HepG2 (cell line): ENCODE data around the gene CCL17. TPM values are rescaled to one million over a fixed set of nuclear protein-coding genes. Genes with fewer than 3 reads are reported as not detected.

Experiments used
- CENPT ChIP-seq: sonication (generic); formaldehyde crosslinking; IDR thresholded peaks from 2 replicates; pipeline ENCODE4 v1.8.0; 2022; ENCODE audit warnings: low read depth, mild to moderate bottlenecking, moderate library complexity, missing genetic modification reagents
- TBL1XR1 ChIP-seq: fragments of 150-350 bp; IDR thresholded peaks from 2 replicates; pipeline ENCODE4 v1.6.1; 2014; ENCODE audit warnings: borderline replicate concordance, low read length; ENCODE audit not compliant: partially characterized antibody
- ZNF24 ChIP-seq: fragments of 450-650 bp; IDR thresholded peaks from 2 replicates; pipeline ENCODE4 v1.6.1; 2017; ENCODE audit warnings: antibody characterized with exemption, mild to moderate bottlenecking
- ZNF329 ChIP-seq: sonication (generic); formaldehyde crosslinking; IDR thresholded peaks from 2 replicates; pipeline ENCODE4 v1.9.0; 2021; ENCODE audit warnings: low read depth, mild to moderate bottlenecking, missing genetic modification reagents
- ZNF678 ChIP-seq: sonication (generic); formaldehyde crosslinking; IDR thresholded peaks from 2 replicates; pipeline ENCODE4 v1.4.0; 2020; ENCODE audit warnings: mild to moderate bottlenecking, missing genetic modification reagents
- ZSCAN12 ChIP-seq: sonication (generic); formaldehyde crosslinking; IDR thresholded peaks from 2 replicates; pipeline ENCODE4 v1.9.0; 2021; ENCODE audit warnings: mild to moderate bottlenecking, missing genetic modification reagents
- polyA plus RNA-seq, 8 experiments: library from polyadenylated mRNA; depleted of rRNA in 3 of 8; stranded (reverse) in 7 of 8; unstranded in 1 of 8; fragments of >200 nt; fragmentation: Illumina TruSeq in 4 of 8; extraction: Trizol in 4 of 8; gene quantifications; 2 replicates each; pipeline versions ENCODE4 v1.2.1 to v1.2.3, GENCODE V29; 2011 to 2016; ENCODE audit warnings: low read depth in 4 of 8, missing spikeins in 1 of 8, mixed read lengths in 1 of 8; ENCODE audit not compliant: insufficient read depth in 1 of 8
- total RNA-seq, 5 experiments: library from RNA; depleted of rRNA; stranded (reverse); fragments of >200 nt; fragmentation: Illumina TruSeq; extraction: Trizol; gene quantifications; 2 replicates each; pipeline ENCODE4 v1.2.3, GENCODE V29; 2016; ENCODE audit warnings: low read depth in 1 of 5
- TF ChIP-seq, protein P1 (sequence below), 2 experiments: fragments of 450-650 bp in 1 of 2; sonication (generic) in 1 of 2; formaldehyde crosslinking in 1 of 2; IDR thresholded peaks; 2 replicates each; pipeline versions ENCODE4 v1.6.1 to v1.8.0; 2016 to 2022; ENCODE audit warnings: antibody characterized with exemption in 1 of 2, mild to moderate bottlenecking in 1 of 2, missing genetic modification reagents in 1 of 2
- TF ChIP-seq, protein P2 (sequence below): sonication (generic); formaldehyde crosslinking; IDR thresholded peaks from 2 replicates; pipeline ENCODE4 v1.9.0; 2021; ENCODE audit warnings: missing genetic modification reagents, borderline replicate concordance
- TF ChIP-seq, protein P3 (sequence below): sonication (generic); formaldehyde crosslinking; IDR thresholded peaks from 2 replicates; pipeline ENCODE4 v1.5.1; 2020; ENCODE audit warnings: mild to moderate bottlenecking, moderate library complexity, missing genetic modification reagents
- TF ChIP-seq, protein P4 (sequence below): sonication (generic); formaldehyde crosslinking; IDR thresholded peaks from 2 replicates; pipeline ENCODE4 v1.4.0; 2020; ENCODE audit warnings: missing genetic modification reagents, borderline replicate concordance

The CCL17 gene
- total and polyA plus RNA-seq, 2 of the 13 experiments (the other 11 are each of a cell fraction or from before 2014, with no cell fraction given): not detected

DNA sequence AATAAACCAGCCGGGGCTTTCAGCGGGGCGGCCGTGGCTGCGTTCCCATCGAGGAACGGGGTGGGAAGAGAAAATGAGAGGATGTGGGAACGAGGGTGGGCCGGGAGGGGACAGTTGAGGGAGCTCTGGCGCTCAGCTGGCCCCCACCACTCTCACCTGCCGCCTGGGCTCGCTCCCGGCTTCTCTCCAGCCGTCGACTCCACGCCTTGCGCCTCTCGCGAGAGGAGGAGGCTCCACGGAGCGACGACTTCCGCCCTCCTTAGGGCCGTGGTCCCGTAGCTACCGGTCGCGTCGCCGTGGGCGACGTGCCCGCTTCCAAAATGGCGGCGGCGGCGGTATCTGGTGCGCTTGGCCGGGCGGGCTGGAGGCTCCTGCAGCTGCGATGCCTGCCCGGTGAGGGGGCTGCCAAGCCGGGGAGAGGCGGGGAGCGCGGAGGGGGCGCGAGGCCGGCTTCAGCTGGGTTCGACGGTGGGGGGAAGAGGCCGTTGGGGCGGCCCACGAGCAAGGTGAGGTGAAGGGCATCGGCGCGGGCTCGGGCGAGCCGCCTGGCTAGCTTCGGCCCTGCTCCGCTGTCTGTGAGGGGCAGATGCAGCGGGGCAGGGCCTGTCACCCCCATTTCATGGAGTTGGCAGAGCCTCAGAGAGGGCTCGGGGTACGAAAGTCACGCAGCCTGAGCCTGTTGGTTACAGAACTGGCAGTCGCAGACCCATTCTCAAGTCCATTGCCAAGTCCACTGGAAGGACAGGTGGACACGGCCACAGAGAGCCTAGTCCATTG lies 42.8 kb downstream of the CCL17 start, which contains the start of the genes CIAPIN1 and COQ9 (continued):
- TF ChIP-seq, protein P1, sequence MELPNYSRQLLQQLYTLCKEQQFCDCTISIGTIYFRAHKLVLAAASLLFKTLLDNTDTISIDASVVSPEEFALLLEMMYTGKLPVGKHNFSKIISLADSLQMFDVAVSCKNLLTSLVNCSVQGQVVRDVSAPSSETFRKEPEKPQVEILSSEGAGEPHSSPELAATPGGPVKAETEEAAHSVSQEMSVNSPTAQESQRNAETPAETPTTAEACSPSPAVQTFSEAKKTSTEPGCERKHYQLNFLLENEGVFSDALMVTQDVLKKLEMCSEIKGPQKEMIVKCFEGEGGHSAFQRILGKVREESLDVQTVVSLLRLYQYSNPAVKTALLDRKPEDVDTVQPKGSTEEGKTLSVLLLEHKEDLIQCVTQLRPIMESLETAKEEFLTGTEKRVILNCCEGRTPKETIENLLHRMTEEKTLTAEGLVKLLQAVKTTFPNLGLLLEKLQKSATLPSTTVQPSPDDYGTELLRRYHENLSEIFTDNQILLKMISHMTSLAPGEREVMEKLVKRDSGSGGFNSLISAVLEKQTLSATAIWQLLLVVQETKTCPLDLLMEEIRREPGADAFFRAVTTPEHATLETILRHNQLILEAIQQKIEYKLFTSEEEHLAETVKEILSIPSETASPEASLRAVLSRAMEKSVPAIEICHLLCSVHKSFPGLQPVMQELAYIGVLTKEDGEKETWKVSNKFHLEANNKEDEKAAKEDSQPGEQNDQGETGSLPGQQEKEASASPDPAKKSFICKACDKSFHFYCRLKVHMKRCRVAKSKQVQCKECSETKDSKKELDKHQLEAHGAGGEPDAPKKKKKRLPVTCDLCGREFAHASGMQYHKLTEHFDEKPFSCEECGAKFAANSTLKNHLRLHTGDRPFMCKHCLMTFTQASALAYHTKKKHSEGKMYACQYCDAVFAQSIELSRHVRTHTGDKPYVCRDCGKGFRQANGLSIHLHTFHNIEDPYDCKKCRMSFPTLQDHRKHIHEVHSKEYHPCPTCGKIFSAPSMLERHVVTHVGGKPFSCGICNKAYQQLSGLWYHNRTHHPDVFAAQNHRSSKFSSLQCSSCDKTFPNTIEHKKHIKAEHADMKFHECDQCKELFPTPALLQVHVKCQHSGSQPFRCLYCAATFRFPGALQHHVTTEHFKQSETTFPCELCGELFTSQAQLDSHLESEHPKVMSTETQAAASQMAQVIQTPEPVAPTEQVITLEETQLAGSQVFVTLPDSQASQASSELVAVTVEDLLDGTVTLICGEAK (IDR thresholded peaks at IDR 0.05): no peak
- TF ChIP-seq, protein P1 (CRISPR knock-in tag; IDR thresholded peaks at IDR 0.05): peak; percentile 79
- TF ChIP-seq CENPT (CRISPR knock-in tag): no peak
- peak; percentile 63 for TF ChIP-seq TBL1XR1
- TF ChIP-seq ZNF329 (CRISPR knock-in tag): 0 out of 2 replicates have a peak, but pooled peaks have one; percentile 14
- TF ChIP-seq, protein P2, sequence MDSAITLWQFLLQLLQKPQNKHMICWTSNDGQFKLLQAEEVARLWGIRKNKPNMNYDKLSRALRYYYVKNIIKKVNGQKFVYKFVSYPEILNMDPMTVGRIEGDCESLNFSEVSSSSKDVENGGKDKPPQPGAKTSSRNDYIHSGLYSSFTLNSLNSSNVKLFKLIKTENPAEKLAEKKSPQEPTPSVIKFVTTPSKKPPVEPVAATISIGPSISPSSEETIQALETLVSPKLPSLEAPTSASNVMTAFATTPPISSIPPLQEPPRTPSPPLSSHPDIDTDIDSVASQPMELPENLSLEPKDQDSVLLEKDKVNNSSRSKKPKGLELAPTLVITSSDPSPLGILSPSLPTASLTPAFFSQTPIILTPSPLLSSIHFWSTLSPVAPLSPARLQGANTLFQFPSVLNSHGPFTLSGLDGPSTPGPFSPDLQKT (CRISPR knock-in tag): 0 out of 2 replicates have a peak, but pooled peaks have one; percentile 52
- TF ChIP-seq ZSCAN12: no peak
- TF ChIP-seq ZNF678 (CRISPR knock-in tag): 0 out of 2 replicates have a peak, but pooled peaks have one; percentile 48
- no peak for TF ChIP-seq ZNF24
- TF ChIP-seq, protein P3, sequence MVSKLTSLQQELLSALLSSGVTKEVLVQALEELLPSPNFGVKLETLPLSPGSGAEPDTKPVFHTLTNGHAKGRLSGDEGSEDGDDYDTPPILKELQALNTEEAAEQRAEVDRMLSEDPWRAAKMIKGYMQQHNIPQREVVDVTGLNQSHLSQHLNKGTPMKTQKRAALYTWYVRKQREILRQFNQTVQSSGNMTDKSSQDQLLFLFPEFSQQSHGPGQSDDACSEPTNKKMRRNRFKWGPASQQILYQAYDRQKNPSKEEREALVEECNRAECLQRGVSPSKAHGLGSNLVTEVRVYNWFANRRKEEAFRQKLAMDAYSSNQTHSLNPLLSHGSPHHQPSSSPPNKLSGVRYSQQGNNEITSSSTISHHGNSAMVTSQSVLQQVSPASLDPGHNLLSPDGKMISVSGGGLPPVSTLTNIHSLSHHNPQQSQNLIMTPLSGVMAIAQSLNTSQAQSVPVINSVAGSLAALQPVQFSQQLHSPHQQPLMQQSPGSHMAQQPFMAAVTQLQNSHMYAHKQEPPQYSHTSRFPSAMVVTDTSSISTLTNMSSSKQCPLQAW: peak; percentile 89; the same call in 1 of the 2 replicates
- TF ChIP-seq, protein P4, sequence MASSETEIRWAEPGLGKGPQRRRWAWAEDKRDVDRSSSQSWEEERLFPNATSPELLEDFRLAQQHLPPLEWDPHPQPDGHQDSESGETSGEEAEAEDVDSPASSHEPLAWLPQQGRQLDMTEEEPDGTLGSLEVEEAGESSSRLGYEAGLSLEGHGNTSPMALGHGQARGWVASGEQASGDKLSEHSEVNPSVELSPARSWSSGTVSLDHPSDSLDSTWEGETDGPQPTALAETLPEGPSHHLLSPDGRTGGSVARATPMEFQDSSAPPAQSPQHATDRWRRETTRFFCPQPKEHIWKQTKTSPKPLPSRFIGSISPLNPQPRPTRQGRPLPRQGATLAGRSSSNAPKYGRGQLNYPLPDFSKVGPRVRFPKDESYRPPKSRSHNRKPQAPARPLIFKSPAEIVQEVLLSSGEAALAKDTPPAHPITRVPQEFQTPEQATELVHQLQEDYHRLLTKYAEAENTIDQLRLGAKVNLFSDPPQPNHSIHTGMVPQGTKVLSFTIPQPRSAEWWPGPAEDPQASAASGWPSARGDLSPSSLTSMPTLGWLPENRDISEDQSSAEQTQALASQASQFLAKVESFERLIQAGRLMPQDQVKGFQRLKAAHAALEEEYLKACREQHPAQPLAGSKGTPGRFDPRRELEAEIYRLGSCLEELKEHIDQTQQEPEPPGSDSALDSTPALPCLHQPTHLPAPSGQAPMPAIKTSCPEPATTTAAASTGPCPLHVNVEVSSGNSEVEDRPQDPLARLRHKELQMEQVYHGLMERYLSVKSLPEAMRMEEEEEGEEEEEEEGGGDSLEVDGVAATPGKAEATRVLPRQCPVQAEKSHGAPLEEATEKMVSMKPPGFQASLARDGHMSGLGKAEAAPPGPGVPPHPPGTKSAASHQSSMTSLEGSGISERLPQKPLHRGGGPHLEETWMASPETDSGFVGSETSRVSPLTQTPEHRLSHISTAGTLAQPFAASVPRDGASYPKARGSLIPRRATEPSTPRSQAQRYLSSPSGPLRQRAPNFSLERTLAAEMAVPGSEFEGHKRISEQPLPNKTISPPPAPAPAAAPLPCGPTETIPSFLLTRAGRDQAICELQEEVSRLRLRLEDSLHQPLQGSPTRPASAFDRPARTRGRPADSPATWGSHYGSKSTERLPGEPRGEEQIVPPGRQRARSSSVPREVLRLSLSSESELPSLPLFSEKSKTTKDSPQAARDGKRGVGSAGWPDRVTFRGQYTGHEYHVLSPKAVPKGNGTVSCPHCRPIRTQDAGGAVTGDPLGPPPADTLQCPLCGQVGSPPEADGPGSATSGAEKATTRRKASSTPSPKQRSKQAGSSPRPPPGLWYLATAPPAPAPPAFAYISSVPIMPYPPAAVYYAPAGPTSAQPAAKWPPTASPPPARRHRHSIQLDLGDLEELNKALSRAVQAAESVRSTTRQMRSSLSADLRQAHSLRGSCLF (CRISPR knock-in tag): no peak
